PC-3 (cell line): ENCODE data around the gene TYW1. TPM values are rescaled to one million over a fixed set of nuclear protein-coding genes. Genes with fewer than 3 reads are reported as not detected.
A peak's percentile ranks its signal among the peaks of the same experiment; 100 is the strongest.
"Not testable (repeated sequence)": the region's sequence is repeated elsewhere in the genome, so short reads cannot be mapped to it uniquely, and the experiment has no call there.

Experiments
- ATAC-seq: fragments of 200-7000 bp; cut with Tn5 transposase; 2 replicates; pipeline ENCODE4 v1.9.1; 2020; ENCODE audit warnings: mild to moderate bottlenecking, moderate library complexity
- BruUV-seq: library from RNA; stranded (reverse); fragments of 400-500 nt; replicated peaks from 2 replicates; lab custom pipeline; 2021; lab: Mats Ljungman, UMichigan
- CTCF ChIA-PET: fragments of 300-600 bp; sonication (Branson Sonifier 250); formaldehyde crosslinking; loops from one replicate; lab custom pipeline; 2022; ENCODE audit warnings: antibody characterized with exemption; lab: Charles Lee
- POLR2A ChIA-PET: fragments of 300-600 bp; sonication (Branson Sonifier 250); formaldehyde crosslinking; loops from one replicate; lab custom pipeline; 2022; ENCODE audit warnings: antibody characterized with exemption; ENCODE audit not compliant: unreplicated experiment; lab: Charles Lee
- DNase-seq: peaks from one replicate; pipeline ENCODE4 v3.0.0-alpha.2; 2015
- H2AFZ ChIP-seq: fragments of 300-600 bp; sonication (generic); 2 replicates; pipeline ENCODE4 v1.6.0; 2016; ENCODE audit warnings: antibody characterized with exemption, low read length
- H3F3A ChIP-seq: fragments of 300-600 bp; sonication (generic); one replicate; pipeline ENCODE4 v1.6.0; 2017; ENCODE audit warnings: antibody characterized with exemption, low read length, control low read depth, mild to moderate bottlenecking; ENCODE audit not compliant: unreplicated experiment
- H3K27ac ChIP-seq: fragments of 300-600 bp; sonication (generic); 2 replicates; pipeline ENCODE4 v1.5.1; 2016; ENCODE audit warnings: mild to moderate bottlenecking, low read length
- H3K27me3 ChIP-seq: fragments of 300-600 bp; sonication (generic); 2 replicates; pipeline ENCODE4 v1.6.1; 2016; ENCODE audit warnings: low read length, mixed read lengths
- H3K36me3 ChIP-seq: fragments of 300-600 bp; sonication (generic); 2 replicates; pipeline ENCODE4 v1.6.1; 2016; ENCODE audit warnings: low read depth, mixed run types, low read length, mixed read lengths
- H3K4me1 ChIP-seq: fragments of 300-600 bp; sonication (generic); 2 replicates; pipeline ENCODE4 v1.5.1; 2016; ENCODE audit warnings: low read length; ENCODE audit not compliant: insufficient read depth
- H3K4me2 ChIP-seq: fragments of 300-600 bp; sonication (generic); 2 replicates; pipeline ENCODE4 v1.6.0; 2016; ENCODE audit warnings: low read length
- H3K4me3 ChIP-seq: fragments of 300-600 bp; sonication (generic); 2 replicates; pipeline ENCODE4 v1.5.1; 2016; ENCODE audit warnings: mild to moderate bottlenecking, low read length, mixed read lengths
- H3K79me2 ChIP-seq: fragments of 300-600 bp; sonication (generic); 2 replicates; pipeline ENCODE4 v1.6.1; 2017; ENCODE audit warnings: low read length, mixed read lengths
- H3K9ac ChIP-seq: fragments of 300-600 bp; sonication (generic); 2 replicates; pipeline ENCODE4 v1.6.0; 2016; ENCODE audit warnings: mild to moderate bottlenecking, low read length
- H3K9me2 ChIP-seq: fragments of 300-600 bp; sonication (generic); replicated peaks from 2 replicates; pipeline ENCODE4 v1.6.1; 2016; ENCODE audit warnings: mixed run types, low read length, mixed read lengths
- H3K9me3 ChIP-seq: fragments of 300-600 bp; sonication (generic); 2 replicates; pipeline ENCODE4 v1.6.1; 2016; ENCODE audit warnings: low read length, mixed read lengths
- H4K20me1 ChIP-seq: fragments of 300-600 bp; sonication (generic); 2 replicates; pipeline ENCODE4 v1.6.1; 2016; ENCODE audit warnings: low read length, mixed read lengths
- CTCF ChIP-seq: fragments of 300-600 bp; sonication (generic); conservative IDR thresholded peaks from 2 replicates; pipeline ENCODE4 v1.5.1; 2017; ENCODE audit warnings: antibody characterized with exemption, low read depth, mild to moderate bottlenecking, low read length
- intact Hi-C: fragments of 100-400 bp; cut with micrococcal nuclease; formaldehyde crosslinking; loops from 2 replicates; pipeline ENCODE4 v1.9.0; 2023
- total RNA-seq: library from RNA; depleted of rRNA; stranded (reverse); fragments of >200 nt; gene quantifications from 2 replicates; pipeline ENCODE4 v1.2.3, GENCODE V29; 2014

Gene TYW1
- total RNA-seq, 1 experiment from 2014 or later = 13.4 TPM

GRCh38 chr7:66989552-66989951 is 7.1 kb upstream of the TYW1 start:
- H3K4me1 ChIP-seq, H4K20me1 ChIP-seq, H3K4me2 ChIP-seq, intact Hi-C loops, H3F3A ChIP-seq, H3K9me2 ChIP-seq, H2AFZ ChIP-seq, H3K27me3 ChIP-seq, H3K4me3 ChIP-seq, DNase-seq, H3K27ac ChIP-seq, POLR2A ChIA-PET, CTCF ChIA-PET, H3K9ac ChIP-seq, ATAC-seq, H3K9me3 ChIP-seq, BruUV-seq: not testable (repeated sequence)
- Histone ChIP-seq H3K79me2 (peaks cover 17% of the 10 kb centered on the region), H3K36me3 (peaks cover 10% of the 10 kb centered on the region)

DNA sequence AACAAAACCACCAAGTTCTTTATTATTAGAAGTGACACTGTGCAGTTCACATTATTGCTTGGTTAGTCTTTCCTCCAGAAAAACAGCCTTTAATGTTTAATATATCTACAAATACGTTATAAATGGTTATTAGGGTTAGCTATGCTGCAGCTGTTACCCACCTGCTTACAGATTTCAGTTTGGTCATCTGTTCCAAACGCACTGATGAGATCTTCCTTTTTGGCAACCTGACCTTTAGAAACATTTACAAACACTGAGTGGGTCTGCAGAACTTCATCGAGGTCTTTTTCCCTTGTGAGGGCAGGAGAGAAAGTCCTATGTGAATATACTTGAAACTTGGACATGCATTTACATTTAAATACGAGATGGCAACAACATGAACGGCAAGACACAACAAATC is 2.6 kb upstream of the TYW1 start:
- BruUV-seq, H3K36me3 ChIP-seq, H3K4me1 ChIP-seq, CTCF ChIA-PET, ATAC-seq, H3K9me2 ChIP-seq, H3K9me3 ChIP-seq, POLR2A ChIA-PET, H4K20me1 ChIP-seq, H2AFZ ChIP-seq, intact Hi-C loops, H3F3A ChIP-seq, DNase-seq, H3K27me3 ChIP-seq: not testable (repeated sequence)
- Histone ChIP-seq H3K9ac (peak overlapping the region; percentile 62; the same call in 1 of the 2 replicates), H3K27ac (0 out of 2 replicates have a peak overlapping the region, but pooled peaks have one; percentile 13), H3K4me2 (peak overlapping the region; percentile 81), H3K4me3 (peak overlapping the region; percentile 85), H3K79me2 (peaks cover 40% of the 10 kb centered on the region)

DNA sequence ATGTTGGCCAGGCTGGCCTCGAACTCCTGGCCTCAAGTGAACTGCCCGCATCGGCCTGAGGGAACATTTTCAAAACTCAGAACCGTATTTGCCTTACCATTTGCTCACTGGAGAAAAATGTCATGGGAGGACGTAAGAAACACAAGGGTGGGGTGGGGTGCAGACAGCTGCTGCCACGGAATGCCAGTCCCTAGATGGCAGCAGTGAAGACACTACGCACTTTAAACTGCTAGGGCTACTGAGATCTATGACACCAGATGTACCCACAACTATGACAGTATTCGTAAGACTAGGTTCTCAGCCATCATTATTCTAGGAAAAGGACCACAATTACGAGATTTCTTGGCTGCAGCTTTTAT is 2.0 kb upstream of the TYW1 start:
- TF ChIP-seq CTCF = peak; percentile 45; the same call in 1 of the 2 replicates
- H3K9me3 ChIP-seq, H3K27me3 ChIP-seq, H4K20me1 ChIP-seq, H3K36me3 ChIP-seq, BruUV-seq, H3K4me1 ChIP-seq, intact Hi-C loops, H3K9me2 ChIP-seq, H3F3A ChIP-seq: not testable (repeated sequence)
- Histone ChIP-seq H3K27ac (peak overlapping the region; percentile 54), H3K4me2 (peak overlapping the region; percentile 81), H3K4me3 (peak overlapping the region; percentile 85), H2AFZ (peak overlapping the region; percentile 47; the same call in 1 of the 2 replicates), H3K9ac (peak overlapping the region; percentile 81), H3K79me2 (peaks cover 40% of the 10 kb centered on the region)
- ChIA-PET CTCF (interaction anchor here (1.3 kb wide), 1 partner anchor 150 kb away, joined by 4 read pairs; no protein-coding TSS in a partner anchor), POLR2A (interaction anchor here (0.7 kb wide), 1 partner anchor 160 kb away, joined by 6 read pairs; no protein-coding TSS in a partner anchor)
- DNase-seq (peak; percentile 82), ATAC-seq (peak; percentile 66)

GRCh38 chr7:66995050-66995776 is 1.4 kb upstream of the TYW1 start, which contains the start of gene SBDS:
SBDS (minus strand) TSS chr7:66995586; CDS start chr7:66995417, 169 bp downstream.
- Histone ChIP-seq H2AFZ (peak within 1 kb of the TSS; percentile 86), H3K27ac (peak within 1 kb of the TSS; percentile 54), H3K79me2 (peaks cover 40% of the 10 kb centered on the region), H3K4me2 (peak within 1 kb of the TSS; percentile 81), H3K4me3 (peak within 1 kb of the TSS; percentile 85), H3K9ac (peak within 1 kb of the TSS; percentile 81)
- H3K36me3 ChIP-seq, H3K4me1 ChIP-seq, intact Hi-C loops, H3K27me3 ChIP-seq, H3K9me3 ChIP-seq, H3K9me2 ChIP-seq, H4K20me1 ChIP-seq, H3F3A ChIP-seq: not testable (repeated sequence)
- ATAC-seq (peak; percentile 56), DNase-seq (peak; percentile 99)
- ChIA-PET POLR2A (interaction anchor here (0.5 to 1.2 kb wide), 6 partner anchors 42 to 366 kb away, joined by 3 to 7 read pairs (median 5); partner anchors contain the start of gene KCTD7), CTCF (interaction anchor here (0.5 to 1.3 kb wide), 4 partner anchors 30 to 307 kb away, joined by 3 to 4 read pairs (median 4); no protein-coding TSS in a partner anchor)
- BruUV-seq = TSS peak; percentile 74

DNA sequence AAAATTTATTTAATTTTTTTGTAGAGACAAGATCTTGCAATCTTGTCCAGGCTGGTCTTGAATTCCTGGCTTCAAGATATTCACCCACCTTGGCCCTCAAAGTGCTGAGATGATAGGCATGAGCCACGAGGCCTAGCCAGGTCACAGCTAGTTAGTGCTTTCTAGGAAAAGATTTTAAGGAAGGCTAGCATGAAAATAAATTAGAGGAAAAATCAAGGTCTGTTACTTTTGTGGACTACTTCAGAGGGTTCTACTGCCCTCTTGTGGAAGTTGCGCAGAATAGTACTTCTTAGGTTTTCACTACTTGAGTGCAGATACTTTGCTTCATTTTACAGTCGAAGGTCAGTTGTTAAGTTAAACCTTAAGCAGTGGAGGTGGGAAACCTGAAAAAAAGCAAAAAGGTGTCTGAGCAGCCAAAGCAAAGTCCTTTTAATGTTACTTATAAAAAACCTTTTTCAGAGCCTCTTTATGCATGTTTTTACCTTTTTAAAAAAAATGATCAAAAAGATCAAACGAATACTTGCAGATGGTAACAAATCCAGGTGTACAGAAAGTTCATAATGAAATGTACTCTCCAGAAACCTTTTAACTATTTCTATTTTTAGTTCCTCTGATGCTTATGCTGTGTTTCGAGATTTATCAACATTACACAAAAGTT is 4.1 kb downstream of the TYW1 start:
- BruUV-seq, CTCF ChIA-PET, H3K27me3 ChIP-seq, H2AFZ ChIP-seq, H3K4me3 ChIP-seq, H3K4me2 ChIP-seq, intact Hi-C loops, H3K9me3 ChIP-seq, H3K27ac ChIP-seq, ATAC-seq, H4K20me1 ChIP-seq, H3F3A ChIP-seq, POLR2A ChIA-PET, H3K4me1 ChIP-seq, H3K9ac ChIP-seq, H3K9me2 ChIP-seq, H3K36me3 ChIP-seq: not testable (repeated sequence)
- DNase-seq = peak; percentile 37
- H3K79me2 ChIP-seq = peaks cover 23% of the 10 kb centered on the region
